Spleen (tissue), 7 donors: ENCODE results near the gene TCEAL7.

Experiments
- POLR2A ChIP-seq, 3 donors: fragments of 450-650 bp; IDR thresholded peaks; one replicate each; pipeline ENCODE4 v1.5.1; 2017; ENCODE audit warnings: antibody characterized with exemption in 3 of 3, mild to moderate bottlenecking in 1 of 3
- TF ChIP-seq, protein P1 (sequence below), 11 experiments: fragments of 200-600 bp in 7 of 11; fragments of 450-650 bp in 4 of 11; sonication (generic) in 4 of 11; IDR thresholded peaks in 8 of 11; conservative IDR thresholded peaks in 3 of 11; 1 replicate in 7 of 11; 2 replicates in 4 of 11; pipeline versions ENCODE4 v1.4.0 to v1.8.0; 2016 to 2021; ENCODE audit warnings: antibody characterized with exemption in 11 of 11, inconsistent platforms in 4 of 11, mild to moderate bottlenecking in 1 of 11
- donor health status: DM: no; HTN: no; CAD: no; lungs with moderate emphysema.
- donor health status: DM: no; HTN: no; CAD: no.
- donor health status: DM: no; HTN: no; CAD: no.

DNA sequence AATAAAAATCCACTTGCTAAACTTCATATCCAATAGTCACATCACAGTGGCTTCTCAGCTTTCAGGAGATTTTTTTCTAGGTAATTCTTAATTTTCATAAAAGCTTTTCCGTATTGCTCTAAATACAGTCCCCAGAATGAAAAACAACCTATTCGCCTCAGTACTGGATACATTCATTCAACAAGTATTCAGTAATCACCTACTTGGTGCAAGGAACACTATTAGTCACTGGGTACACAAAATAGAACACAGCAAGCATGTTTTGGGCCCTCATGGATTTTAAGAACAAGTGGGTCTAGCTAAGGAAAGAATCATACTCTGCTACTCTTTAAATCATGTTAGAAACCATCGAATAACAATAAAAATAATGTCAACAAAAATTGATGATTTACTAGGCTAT, 43.5 kb downstream of the TCEAL7 start:
- TF ChIP-seq, protein P1, sequence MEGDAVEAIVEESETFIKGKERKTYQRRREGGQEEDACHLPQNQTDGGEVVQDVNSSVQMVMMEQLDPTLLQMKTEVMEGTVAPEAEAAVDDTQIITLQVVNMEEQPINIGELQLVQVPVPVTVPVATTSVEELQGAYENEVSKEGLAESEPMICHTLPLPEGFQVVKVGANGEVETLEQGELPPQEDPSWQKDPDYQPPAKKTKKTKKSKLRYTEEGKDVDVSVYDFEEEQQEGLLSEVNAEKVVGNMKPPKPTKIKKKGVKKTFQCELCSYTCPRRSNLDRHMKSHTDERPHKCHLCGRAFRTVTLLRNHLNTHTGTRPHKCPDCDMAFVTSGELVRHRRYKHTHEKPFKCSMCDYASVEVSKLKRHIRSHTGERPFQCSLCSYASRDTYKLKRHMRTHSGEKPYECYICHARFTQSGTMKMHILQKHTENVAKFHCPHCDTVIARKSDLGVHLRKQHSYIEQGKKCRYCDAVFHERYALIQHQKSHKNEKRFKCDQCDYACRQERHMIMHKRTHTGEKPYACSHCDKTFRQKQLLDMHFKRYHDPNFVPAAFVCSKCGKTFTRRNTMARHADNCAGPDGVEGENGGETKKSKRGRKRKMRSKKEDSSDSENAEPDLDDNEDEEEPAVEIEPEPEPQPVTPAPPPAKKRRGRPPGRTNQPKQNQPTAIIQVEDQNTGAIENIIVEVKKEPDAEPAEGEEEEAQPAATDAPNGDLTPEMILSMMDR (IDR thresholded peaks at IDR 0.05 in 8 of 11, conservative IDR thresholded peaks at IDR 0.05 in 3 of 11): no peak
- no peak for TF ChIP-seq POLR2A (IDR thresholded peaks at IDR 0.05)
